HG02852 (cell line): ENCODE results near the gene ADAMTS13.
"Not testable (repeated sequence)": the region's sequence is repeated elsewhere in the genome, so short reads cannot be mapped to it uniquely, and the experiment has no call there.

Experiments used
- ATAC-seq: cut with Tn5 transposase; IDR thresholded peaks from one replicate; pipeline ENCODE4 v1.9.1; 2021; ENCODE audit warnings: mild to moderate bottlenecking, moderate library complexity; ENCODE audit not compliant: unreplicated experiment

The ADAMTS13 gene

GRCh38 chr9:133421615-133422542 is at the start of gene ADAMTS13:
ADAMTS13 (plus strand) TSS chr9:133422367; CDS start chr9:133422444, 77 bp downstream.
- ATAC-seq, result no peak

GRCh38 chr9:133374612-133375115 is 47.5 kb upstream of the ADAMTS13 start:
- ATAC-seq, result no peak

GRCh38 chr9:133375116-133375723 is 46.9 kb upstream of the ADAMTS13 start:
- peak; percentile 24 for ATAC-seq

- ATAC-seq, result peak; percentile 80
Observed at GRCh38 chr9:133375724-133376654, 46.2 kb upstream of the ADAMTS13 start, which contains the start of the genes STKLD1 and SURF4. STKLD1 (plus strand) TSS chr9:133376366; CDS start chr9:133376474, 108 bp downstream. SURF4 (minus strand) TSS chr9:133376060; CDS start chr9:133375969, 91 bp downstream.

- ATAC-seq, result not testable (repeated sequence)
Observed at GRCh38 chr9:133377280-133377679, 44.9 kb upstream of the ADAMTS13 start.

GRCh38 chr9:133377721-133378216 is 44.4 kb upstream of the ADAMTS13 start:
- ATAC-seq, result no peak

GRCh38 chr9:133378408-133378962 is 43.7 kb upstream of the ADAMTS13 start:
- no peak for ATAC-seq

- no peak for ATAC-seq
Observed at GRCh38 chr9:133379153-133380086, 42.7 kb upstream of the ADAMTS13 start.

- ATAC-seq, result no peak
Observed at GRCh38 chr9:133380734-133381133, 41.4 kb upstream of the ADAMTS13 start.

- no peak for ATAC-seq
Observed at GRCh38 chr9:133382507-133383141, 39.5 kb upstream of the ADAMTS13 start.

GRCh38 chr9:133383438-133383837 is 38.7 kb upstream of the ADAMTS13 start:
- ATAC-seq, result no peak

- ATAC-seq, result no peak
Observed at GRCh38 chr9:133384736-133385321, 37.3 kb upstream of the ADAMTS13 start.

GRCh38 chr9:133385452-133385851 is 36.7 kb upstream of the ADAMTS13 start:
- ATAC-seq, result no peak

GRCh38 chr9:133386338-133386737 is 35.8 kb upstream of the ADAMTS13 start:
- no peak for ATAC-seq

GRCh38 chr9:133387680-133388079 is 34.5 kb upstream of the ADAMTS13 start:
- no peak for ATAC-seq

GRCh38 chr9:133389025-133389557 is 33.1 kb upstream of the ADAMTS13 start:
- no peak for ATAC-seq

GRCh38 chr9:133389562-133389961 is 32.6 kb upstream of the ADAMTS13 start:
- ATAC-seq, result no peak

GRCh38 chr9:133390713-133391112 is 31.5 kb upstream of the ADAMTS13 start:
- ATAC-seq, result no peak
